Epidermal melanocyte (primary cell): ENCODE data around the gene FADS1.

Experiments
- DNase-seq: peaks from one replicate; pipeline ENCODE4 v3.0.0; 2011; ENCODE audit warnings: low spot score; ENCODE audit not compliant: insufficient read length

The FADS1 gene

DNA sequence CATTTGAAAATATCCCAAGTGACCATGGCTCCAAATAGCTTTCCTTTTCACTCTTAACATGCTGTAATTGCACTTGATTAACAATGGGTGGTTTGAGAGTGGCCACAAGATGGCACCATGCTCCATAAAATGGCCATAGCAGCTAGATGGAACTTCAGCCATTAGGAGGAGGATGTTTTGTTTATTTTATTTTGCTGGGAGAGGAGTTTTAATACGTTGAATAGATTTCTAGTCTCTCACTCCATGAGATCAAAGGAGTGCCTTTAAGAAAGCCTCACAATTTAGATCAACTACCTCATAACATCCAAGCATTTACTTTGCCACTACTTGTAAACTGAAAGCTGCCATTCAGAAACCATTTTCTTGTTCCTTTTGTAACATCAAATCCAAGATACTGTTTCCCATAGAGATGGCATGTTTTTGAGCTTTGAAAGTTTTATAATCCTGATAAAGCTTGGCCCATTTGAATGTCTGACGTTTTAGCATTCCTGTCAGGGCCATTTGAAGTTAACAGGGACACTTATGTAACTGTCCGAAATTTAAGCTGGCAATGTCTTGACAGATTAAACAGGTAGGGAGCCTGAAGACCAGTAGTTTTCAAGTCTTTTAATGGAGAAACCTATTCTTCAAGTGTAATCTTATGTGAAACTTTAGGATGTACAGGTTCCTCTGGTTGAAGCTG, 19.4 kb downstream of the FADS1 start:
- peak; percentile 81 for DNase-seq

DNA sequence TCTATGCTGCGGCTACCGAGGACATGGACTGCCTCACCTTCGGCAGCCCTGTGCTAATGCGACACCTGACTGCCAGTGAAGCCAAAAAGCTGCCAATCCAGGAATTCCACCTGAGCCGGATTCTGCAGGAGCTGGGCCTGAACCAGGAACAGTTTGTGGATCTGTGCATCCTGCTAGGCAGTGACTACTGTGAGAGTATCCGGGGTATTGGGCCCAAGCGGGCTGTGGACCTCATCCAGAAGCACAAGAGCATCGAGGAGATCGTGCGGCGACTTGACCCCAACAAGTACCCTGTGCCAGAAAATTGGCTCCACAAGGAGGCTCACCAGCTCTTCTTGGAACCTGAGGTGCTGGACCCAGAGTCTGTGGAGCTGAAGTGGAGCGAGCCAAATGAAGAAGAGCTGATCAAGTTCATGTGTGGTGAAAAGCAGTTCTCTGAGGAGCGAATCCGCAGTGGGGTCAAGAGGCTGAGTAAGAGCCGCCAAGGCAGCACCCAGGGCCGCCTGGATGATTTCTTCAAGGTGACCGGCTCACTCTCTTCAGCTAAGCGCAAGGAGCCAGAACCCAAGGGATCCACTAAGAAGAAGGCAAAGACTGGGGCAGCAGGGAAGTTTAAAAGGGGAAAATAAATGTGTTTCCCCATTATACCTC, 20.8 kb downstream of the FADS1 start:
- DNase-seq = no peak

DNA sequence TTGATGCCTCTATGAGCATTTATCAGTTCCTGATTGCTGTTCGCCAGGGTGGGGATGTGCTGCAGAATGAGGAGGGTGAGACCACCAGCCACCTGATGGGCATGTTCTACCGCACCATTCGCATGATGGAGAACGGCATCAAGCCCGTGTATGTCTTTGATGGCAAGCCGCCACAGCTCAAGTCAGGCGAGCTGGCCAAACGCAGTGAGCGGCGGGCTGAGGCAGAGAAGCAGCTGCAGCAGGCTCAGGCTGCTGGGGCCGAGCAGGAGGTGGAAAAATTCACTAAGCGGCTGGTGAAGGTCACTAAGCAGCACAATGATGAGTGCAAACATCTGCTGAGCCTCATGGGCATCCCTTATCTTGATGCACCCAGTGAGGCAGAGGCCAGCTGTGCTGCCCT, 21.3 kb downstream of the FADS1 start:
- DNase-seq = no peak

DNA sequence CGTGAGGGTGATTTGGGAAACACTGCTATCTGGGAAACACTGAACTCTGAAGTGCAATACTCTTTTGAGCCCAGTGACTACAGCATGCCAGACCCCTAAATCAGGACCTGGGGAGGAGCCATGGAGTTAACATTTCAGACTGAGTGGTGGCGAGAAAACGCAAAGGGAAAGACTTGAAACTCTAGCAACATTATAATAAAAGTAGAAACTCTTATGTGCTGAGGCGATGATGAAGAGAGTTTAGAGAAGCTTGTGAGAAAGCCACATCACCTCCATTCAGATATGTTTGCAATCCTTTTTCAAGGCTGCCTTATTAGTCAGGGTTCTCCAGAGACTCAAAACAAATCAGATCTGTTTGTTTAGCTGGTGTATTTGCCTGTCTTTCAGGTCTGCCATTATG, 22.2 kb downstream of the FADS1 start:
- DNase-seq = no peak

- no peak for DNase-seq
Observed at GRCh38 chr11:61793829-61794204, 23.0 kb downstream of the FADS1 start.

- DNase-seq = no peak
Observed at GRCh38 chr11:61793083-61793828, 23.5 kb downstream of the FADS1 start.

DNA sequence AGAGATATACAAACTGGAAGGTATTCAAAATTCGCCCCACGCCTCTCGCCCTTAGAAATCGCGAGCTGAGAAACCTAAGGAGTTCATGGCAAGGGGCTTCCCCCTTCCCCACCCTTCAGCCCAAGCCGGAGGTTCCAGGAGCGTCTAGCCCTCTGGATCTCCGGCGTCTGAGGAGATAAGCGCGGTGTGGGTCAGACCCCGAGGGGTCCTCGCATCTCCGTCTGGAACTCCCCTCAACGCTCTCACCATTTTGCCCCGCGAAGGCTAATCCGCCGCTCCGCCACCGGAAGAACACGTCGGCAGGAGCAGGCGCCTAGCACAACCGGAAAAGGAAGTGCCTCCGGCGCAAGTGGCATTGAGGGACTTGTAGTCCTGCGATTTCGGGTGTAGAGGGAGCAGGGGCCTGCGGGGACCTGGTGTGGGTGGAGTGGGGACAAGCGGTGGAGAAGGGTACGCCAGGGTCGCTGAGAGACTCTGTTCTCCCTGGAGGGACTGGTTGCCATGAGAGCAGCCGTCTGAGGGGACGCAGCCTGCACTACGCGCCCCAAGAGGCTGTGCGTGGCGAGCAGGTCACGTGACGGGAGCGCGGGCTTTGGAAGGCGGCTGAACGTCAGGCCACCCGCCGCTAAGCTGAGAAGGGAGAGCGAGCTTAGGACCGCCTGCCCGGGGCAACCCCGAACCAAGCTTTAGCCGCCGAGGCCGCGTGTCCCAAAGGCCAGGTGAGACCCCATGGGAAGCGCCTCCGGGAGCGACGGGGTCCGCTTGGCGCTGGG, 24.3 kb downstream of the FADS1 start, which contains the start of the genes FEN1 and TMEM258:
FEN1 (plus strand) TSS at position 602 of the 773 bp plus-strand sequence. CDS start 2,451 bp downstream, outside the sequence.
TMEM258 (minus strand) TSS at position 290 of the 773 bp plus-strand sequence; CDS start at position 249, 41 bp downstream.
- peak; percentile 90 for DNase-seq

DNA sequence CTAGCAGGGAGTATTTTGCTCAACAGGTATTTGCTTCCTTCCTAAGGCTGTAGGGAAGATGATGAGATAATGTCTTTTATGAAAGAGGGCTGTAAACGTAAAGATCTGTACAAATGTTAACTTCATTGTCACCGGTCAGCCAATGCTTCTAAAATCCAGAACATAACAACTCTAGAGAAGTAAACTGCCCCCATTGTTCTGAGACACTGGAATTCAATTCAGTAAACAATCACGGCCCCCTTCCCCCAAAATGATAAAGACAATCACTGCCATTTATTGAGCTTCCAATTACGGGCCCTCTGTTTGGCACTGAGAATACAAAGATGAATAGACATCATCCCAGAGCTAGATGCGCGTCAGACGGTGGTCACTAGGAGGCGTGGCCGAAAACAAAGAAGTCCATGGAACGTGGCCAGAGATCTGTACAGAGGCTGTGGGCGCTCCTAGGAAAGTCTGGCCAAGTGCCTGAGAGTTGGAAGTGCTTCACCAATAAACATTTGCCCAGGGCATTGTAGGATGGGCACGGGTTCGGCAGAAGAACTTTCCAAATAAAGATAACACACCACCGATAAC, 25.0 kb downstream of the FADS1 start:
- DNase-seq = peak; percentile 67

- DNase-seq = no peak
Observed at GRCh38 chr11:61787928-61788491, 28.8 kb downstream of the FADS1 start.

GRCh38 chr11:61785837-61786402, 30.9 kb downstream of the FADS1 start:
- no peak for DNase-seq

GRCh38 chr11:61784506-61784805, 32.3 kb downstream of the FADS1 start:
- no peak for DNase-seq

- no peak for DNase-seq
Observed at GRCh38 chr11:61783717-61784505, 32.9 kb downstream of the FADS1 start.

DNA sequence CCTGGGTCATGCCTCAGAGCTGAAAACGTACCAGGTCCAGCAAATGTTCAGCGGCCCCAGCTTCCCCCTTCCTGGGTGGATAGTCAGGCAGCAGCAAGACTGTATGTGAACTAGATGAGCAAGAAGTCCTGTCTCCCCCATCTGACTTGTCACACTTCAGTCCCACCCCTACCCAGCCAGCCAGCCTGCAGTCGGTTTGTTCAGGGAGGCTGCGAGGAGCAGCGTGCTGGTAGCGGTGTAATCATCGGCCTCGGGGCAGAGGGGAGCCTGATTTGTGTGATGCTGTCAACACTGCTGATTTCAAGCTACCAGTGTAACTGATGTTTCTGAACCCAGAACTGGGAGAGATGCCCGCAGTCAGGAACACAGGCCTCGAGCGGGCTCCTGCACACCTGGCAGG, 34.0 kb downstream of the FADS1 start:
- no peak for DNase-seq

DNA sequence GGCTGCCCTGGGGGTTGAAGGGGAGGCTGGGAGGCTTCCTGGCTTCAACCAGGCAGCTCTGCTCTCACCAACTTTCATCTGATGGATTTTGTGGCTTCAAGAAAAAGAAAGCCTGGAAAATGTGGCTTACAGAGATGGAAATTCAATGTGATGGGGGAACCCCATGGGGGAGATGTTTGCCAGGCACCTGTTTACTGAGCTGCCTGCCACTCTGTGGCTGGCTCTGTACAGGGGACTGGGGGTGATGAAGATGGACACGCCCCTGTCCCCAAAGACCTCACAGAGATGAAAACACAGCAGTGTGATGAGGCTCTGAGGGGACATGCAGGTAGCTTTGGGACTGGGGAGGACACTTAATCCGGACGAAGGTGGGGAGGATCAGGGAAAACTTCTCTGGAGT, 34.5 kb downstream of the FADS1 start:
- no peak for DNase-seq

- no peak for DNase-seq
Observed at GRCh38 chr11:61781585-61781984, 35.2 kb downstream of the FADS1 start.

GRCh38 chr11:61780581-61781162, 36.1 kb downstream of the FADS1 start:
- DNase-seq = no peak

DNA sequence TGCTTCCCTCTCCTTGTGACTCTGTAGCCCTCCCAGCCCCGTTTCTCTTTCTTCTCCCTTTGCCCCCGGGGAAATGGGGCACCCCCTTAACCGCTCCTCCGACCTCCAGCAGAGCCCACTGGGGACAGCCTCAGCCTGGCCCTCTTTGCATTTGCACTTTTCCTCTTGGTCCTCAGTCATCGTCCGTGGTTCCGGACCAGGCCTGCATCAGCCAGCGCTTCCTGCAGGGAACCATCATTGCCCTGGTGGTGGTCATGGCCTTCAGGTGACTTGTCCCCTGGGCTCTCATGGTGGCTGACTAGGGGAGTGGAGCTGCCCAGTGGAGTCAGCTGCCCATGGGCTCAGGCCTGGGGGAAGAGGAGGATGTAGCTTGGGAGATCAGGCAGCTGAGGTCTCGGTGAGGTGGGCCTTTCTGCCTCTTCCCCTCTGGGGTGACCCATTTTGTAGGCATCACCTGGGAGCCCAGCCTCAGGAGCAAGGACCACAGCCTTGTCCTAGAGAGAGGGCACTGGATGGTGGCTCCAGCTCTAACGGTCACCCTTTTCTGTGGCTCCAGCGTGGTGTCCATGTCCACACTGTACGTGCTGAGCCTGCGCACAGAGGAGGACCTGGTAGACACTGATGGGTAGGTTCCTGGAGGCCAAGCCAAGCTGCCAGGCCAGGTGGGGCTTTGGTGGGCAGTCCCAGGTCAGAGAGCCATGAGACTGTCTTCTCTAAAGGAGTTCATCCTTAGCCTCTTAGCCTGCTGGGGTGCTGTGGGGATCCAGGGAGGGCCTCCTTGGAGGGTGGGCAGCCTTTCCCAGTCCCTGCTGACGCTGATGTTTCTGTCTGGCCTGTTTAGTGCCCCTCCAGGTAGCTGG, 36.9 kb downstream of the FADS1 start:
- DNase-seq = no peak

DNA sequence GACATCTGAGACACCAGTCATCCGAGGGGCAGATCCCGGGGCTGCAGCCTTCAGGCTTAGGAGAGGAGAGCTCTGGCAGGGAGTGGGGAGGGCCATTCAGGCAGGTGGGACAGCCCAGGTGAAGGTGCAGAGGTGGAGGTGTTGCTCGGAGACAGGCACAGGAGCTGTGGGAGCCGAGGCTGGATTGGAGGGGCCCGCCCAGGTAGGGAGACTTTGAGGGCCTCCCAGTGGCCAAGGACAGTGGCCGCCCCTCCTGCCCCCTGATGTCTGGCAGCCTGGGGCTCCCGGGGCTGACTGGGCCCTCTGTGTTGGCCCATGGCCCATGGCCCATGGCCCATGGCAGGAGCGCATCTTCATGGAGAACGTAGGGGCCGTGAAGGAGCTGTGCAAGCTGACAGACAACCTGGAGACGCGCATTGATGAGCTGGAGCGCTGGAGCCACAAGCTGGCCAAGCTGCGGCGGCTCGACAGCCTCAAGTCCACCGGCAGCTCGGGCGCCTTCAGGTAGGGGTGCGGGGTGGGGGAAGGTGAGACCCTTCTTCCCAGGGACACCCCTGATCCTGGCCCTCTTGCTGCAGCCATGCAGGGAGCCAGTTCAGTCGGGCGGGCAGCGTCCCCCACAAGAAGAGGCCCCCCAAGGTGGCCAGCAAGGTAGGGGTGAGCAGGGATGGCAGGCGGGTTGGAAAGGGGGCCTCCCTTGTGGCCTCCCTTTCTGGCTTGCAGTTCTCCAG, 37.7 kb downstream of the FADS1 start:
- DNase-seq = no peak
